SU-DHL-6 (cell line): ENCODE results near the gene TENM4.

Experiments
- H2AFZ ChIP-seq: fragments of 200-600 bp; sonication (generic); 2 replicates; pipeline ENCODE4 v1.6.1; 2014; ENCODE audit warnings: low read depth, mild to moderate bottlenecking, moderate library complexity, mixed read lengths, antibody characterized with exemption, low read length; ENCODE audit not compliant: severe bottlenecking
- H3F3A ChIP-seq: fragments of 200-600 bp; shearing (Covaris generic); 2 replicates; pipeline ENCODE4 v1.6.0; 2016; ENCODE audit warnings: antibody characterized with exemption, mild to moderate bottlenecking; ENCODE audit not compliant: insufficient read depth
- H3K27ac ChIP-seq: fragments of 200-600 bp; sonication (generic); 2 replicates; pipeline ENCODE4 v1.5.1; 2016; ENCODE audit warnings: low read depth, mild to moderate bottlenecking, low read length, moderate library complexity, mixed read lengths
- H3K27me3 ChIP-seq: fragments of 200-600 bp; sonication (generic), shearing (Covaris generic); 2 replicates; pipeline ENCODE4 v1.6.0; 2014; ENCODE audit warnings: mild to moderate bottlenecking, low read length
- H3K36me3 ChIP-seq: fragments of 200-600 bp; sonication (generic); 2 replicates; pipeline ENCODE4 v1.6.1; 2014; ENCODE audit warnings: mild to moderate bottlenecking, low read length, mixed read lengths
- H3K4me2 ChIP-seq: fragments of 300-600, 200-600 bp; shearing (Covaris generic), sonication (generic); 2 replicates; pipeline ENCODE4 v1.6.0; 2014; ENCODE audit warnings: low read length, low read depth, mild to moderate bottlenecking; ENCODE audit not compliant: poor library complexity, severe bottlenecking
- H3K4me3 ChIP-seq: fragments of 200-600 bp; sonication (generic); 2 replicates; pipeline ENCODE4 v1.5.1; 2014; ENCODE audit warnings: antibody characterized with exemption, low read length, mild to moderate bottlenecking, mixed read lengths; ENCODE audit not compliant: insufficient read depth, poor library complexity, severe bottlenecking
- H3K79me2 ChIP-seq: fragments of 200-600 bp; sonication (generic); 2 replicates; pipeline ENCODE4 v1.6.1; 2014; ENCODE audit warnings: mild to moderate bottlenecking, low read length, moderate library complexity; ENCODE audit not compliant: insufficient read depth
- H3K9ac ChIP-seq: fragments of 200-600 bp; sonication (generic); 2 replicates; pipeline ENCODE4 v1.7.0; 2014; ENCODE audit warnings: mild to moderate bottlenecking, low read length
- H3K9me2 ChIP-seq: fragments of 200-600 bp; sonication (generic); replicated peaks from 2 replicates; pipeline ENCODE4 v1.6.1; 2014; ENCODE audit warnings: low read length; ENCODE audit not compliant: insufficient read depth
- H3K9me3 ChIP-seq: fragments of 200-600 bp; sonication (generic); 2 replicates; pipeline ENCODE4 v1.6.1; 2014; ENCODE audit warnings: low read length, mixed read lengths; ENCODE audit not compliant: insufficient read depth
- H4K20me1 ChIP-seq: fragments of 200-600 bp; sonication (generic); 2 replicates; pipeline ENCODE4 v1.6.1; 2014; ENCODE audit warnings: low read depth, mild to moderate bottlenecking, antibody characterized with exemption, low read length, moderate library complexity, mixed read lengths
- CTCF ChIP-seq: fragments of 200-600 bp; sonication (generic); IDR thresholded peaks from one replicate; pipeline ENCODE4 v1.5.1; 2017; ENCODE audit warnings: antibody characterized with exemption, mild to moderate bottlenecking, low read length, moderate library complexity; ENCODE audit not compliant: insufficient read depth, poor library complexity, severe bottlenecking
- EZH2phosphoT487 ChIP-seq: fragments of 200-600 bp; sonication (generic), shearing (Covaris generic); conservative IDR thresholded peaks from 2 replicates; pipeline ENCODE4 v1.6.1; 2018; ENCODE audit warnings: mild to moderate bottlenecking, antibody characterized with exemption, low read length, moderate library complexity, mixed read lengths

The TENM4 gene

GRCh38 chr11:78938036-78938435 is 502.8 kb downstream of the TENM4 start:
- no peak overlapping the region for H3K27ac ChIP-seq
- no peak overlapping the region for H3K9ac ChIP-seq
- TF ChIP-seq EZH2phosphoT487, result no peak
- no peak for TF ChIP-seq CTCF
- no peak overlapping the region for H3K4me3 ChIP-seq
- H3F3A ChIP-seq, result no peaks in the 10 kb centered on the region
- H4K20me1 ChIP-seq, result no peaks in the 10 kb centered on the region
- no peaks in the 10 kb centered on the region for H3K9me2 ChIP-seq
- no peaks in the 10 kb centered on the region for H3K79me2 ChIP-seq
- H2AFZ ChIP-seq, result no peak overlapping the region
- no peak overlapping the region for H3K4me2 ChIP-seq
- no peaks in the 10 kb centered on the region for H3K36me3 ChIP-seq
- H3K27me3 ChIP-seq, result no peaks in the 10 kb centered on the region; the same call in 1 of the 2 replicates
- H3K9me3 ChIP-seq, result no peaks in the 10 kb centered on the region

- Histone ChIP-seq H3K9ac (no peak overlapping the region), H3F3A (no peaks in the 10 kb centered on the region), H3K27me3 (no peaks in the 10 kb centered on the region; the same call in 1 of the 2 replicates), H3K36me3 (no peaks in the 10 kb centered on the region), H3K4me3 (no peak overlapping the region), H3K27ac (no peak overlapping the region), H3K9me3 (no peaks in the 10 kb centered on the region), H3K9me2 (no peaks in the 10 kb centered on the region), H3K4me2 (no peak overlapping the region), H2AFZ (no peak overlapping the region), H3K79me2 (no peaks in the 10 kb centered on the region), H4K20me1 (no peaks in the 10 kb centered on the region)
- TF ChIP-seq CTCF (no peak), EZH2phosphoT487 (no peak)
Measured at GRCh38 chr11:78935398-78936068, 505.3 kb downstream of the TENM4 start.

- Histone ChIP-seq H3K36me3 (no peaks in the 10 kb centered on the region), H3K9me2 (no peaks in the 10 kb centered on the region), H3K9ac (no peak overlapping the region), H3K4me3 (no peak overlapping the region), H3K27me3 (no peaks in the 10 kb centered on the region), H3K9me3 (no peaks in the 10 kb centered on the region), H3F3A (no peaks in the 10 kb centered on the region), H4K20me1 (no peaks in the 10 kb centered on the region), H3K27ac (no peak overlapping the region), H2AFZ (no peak overlapping the region), H3K79me2 (no peaks in the 10 kb centered on the region), H3K4me2 (no peak overlapping the region)
- TF ChIP-seq EZH2phosphoT487, result no peak
- no peak for TF ChIP-seq CTCF
Measured at GRCh38 chr11:78933350-78933749, 507.5 kb downstream of the TENM4 start.
